HG03103 (cell line): Measurements from ENCODE around the gene SIRT6.
"Not testable (repeated sequence)": the region's sequence is repeated elsewhere in the genome, so short reads cannot be mapped to it uniquely, and the experiment has no call there.

Experiments
- ATAC-seq: cut with Tn5 transposase; IDR thresholded peaks from one replicate; pipeline ENCODE4 v1.9.1; 2021; ENCODE audit warnings: low read depth; ENCODE audit not compliant: unreplicated experiment

SIRT6 gene

GRCh38 chr19:4200940-4201542, 18.7 kb upstream of the SIRT6 start:
- no peak for ATAC-seq

- ATAC-seq: no peak
These were observed 17.4 kb upstream of the SIRT6 start for GRCh38 chr19:4199699-4200293.

GRCh38 chr19:4198467-4199126, 16.2 kb upstream of the SIRT6 start:
- no peak for ATAC-seq

GRCh38 chr19:4197625-4198466, 15.5 kb upstream of the SIRT6 start:
- no peak for ATAC-seq

- ATAC-seq: no peak
These were observed 14.9 kb upstream of the SIRT6 start for GRCh38 chr19:4197228-4197624.

- no peak for ATAC-seq
These were observed 14.3 kb upstream of the SIRT6 start for GRCh38 chr19:4196587-4197148.

- ATAC-seq: no peak
These were observed 13.6 kb upstream of the SIRT6 start for GRCh38 chr19:4196009-4196408.

GRCh38 chr19:4194353-4194752, 12.0 kb upstream of the SIRT6 start:
- ATAC-seq: no peak

GRCh38 chr19:4192537-4192936, 10.2 kb upstream of the SIRT6 start:
- ATAC-seq: not testable (repeated sequence)

GRCh38 chr19:4189641-4190040, 7.3 kb upstream of the SIRT6 start:
- no peak for ATAC-seq

GRCh38 chr19:4187313-4188122, 5.2 kb upstream of the SIRT6 start:
- no peak for ATAC-seq

- no peak for ATAC-seq
These were observed 4.0 kb upstream of the SIRT6 start for GRCh38 chr19:4186087-4186993.

- no peak for ATAC-seq
These were observed 3.2 kb upstream of the SIRT6 start for GRCh38 chr19:4185413-4186086.

- no peak for ATAC-seq
These were observed 2.5 kb upstream of the SIRT6 start for GRCh38 chr19:4184718-4185352.

GRCh38 chr19:4183967-4184717, 1.8 kb upstream of the SIRT6 start:
- ATAC-seq: no peak

GRCh38 chr19:4181053-4181508, 1.3 kb downstream of the SIRT6 start:
- ATAC-seq: no peak

- no peak for ATAC-seq
These were observed 3.4 kb downstream of the SIRT6 start for GRCh38 chr19:4178990-4179389.
